GM12878 (cell line): ENCODE measurements around the gene SIRT2. TPM values are rescaled to one million over a fixed set of nuclear protein-coding genes. Genes with fewer than 3 reads are reported as not detected.

Source experiments
- ATAC-seq: fragments of 200-7000 bp; cut with Tn5 transposase; 3 replicates; pipeline ENCODE4 v1.9.1; 2020; ENCODE audit warnings: mild to moderate bottlenecking, moderate library complexity
- BruUV-seq: library from RNA; stranded (reverse); fragments of 400-500 nt; replicated peaks from 2 replicates; lab custom pipeline; 2021; lab: Mats Ljungman, UMichigan
- CTCF ChIA-PET: fragments of 300-600 bp; sonication (Branson Sonifier 250); formaldehyde crosslinking; extraction: SDS; loops from one replicate; lab custom pipeline; 2021; ENCODE audit warnings: inconsistent platforms; lab: Yijun Ruan, JAX
- POLR2A ChIA-PET: fragments of 350-600 bp; formaldehyde crosslinking; extraction: SDS; loops from one replicate; lab custom pipeline; 2021; ENCODE audit warnings: inconsistent platforms; lab: Charles Lee
- RAD21 ChIA-PET: fragments of 300-600 bp; sonication (Branson Sonifier 250); formaldehyde crosslinking; loops from one replicate; lab custom pipeline; 2023; ENCODE audit warnings: antibody characterized with exemption; ENCODE audit not compliant: unreplicated experiment; lab: Charles Lee
- SMC1A ChIA-PET: fragments of 300-600 bp; sonication (Branson Sonifier 250); formaldehyde crosslinking; loops from one replicate; lab custom pipeline; 2023; ENCODE audit not compliant: unreplicated experiment, uncharacterized antibody; lab: Charles Lee
- DNase-seq: peaks from one replicate; pipeline ENCODE4 v3.0.0-alpha.2; 2011; ENCODE audit warnings: low read depth, low spot score
- FAIRE-seq: peaks from 3 replicates; lab custom pipeline; 2011; peaks lifted over from hg19 to GRCh38; lab: Jason Lieb, UNC
- H2AFZ ChIP-seq: 2 replicates; pipeline ENCODE4 v1.6.0; 2011; ENCODE audit warnings: low read depth, low read length, control low read depth; ENCODE audit not compliant: control insufficient read depth
- H3K27ac ChIP-seq: 2 replicates; pipeline ENCODE4 v1.5.1; 2011; ENCODE audit warnings: control low read depth; ENCODE audit not compliant: control insufficient read depth, insufficient read depth
- H3K27me3 ChIP-seq, 2 experiments: replicated peaks in 1 of 2; 2 replicates each; pipeline versions ENCODE4 v1.6.0 to v1.6.1; 2011; ENCODE audit warnings: low read length in 1 of 2; ENCODE audit not compliant: control insufficient read depth in 2 of 2, insufficient read depth in 2 of 2
- H3K36me3 ChIP-seq, 2 experiments: 2 replicates each; pipeline ENCODE4 v1.5.1; 2011; ENCODE audit warnings: low read length in 1 of 2; ENCODE audit not compliant: control insufficient read depth in 2 of 2, insufficient read depth in 2 of 2
- H3K4me1 ChIP-seq: 2 replicates; pipeline ENCODE4 v1.6.1; 2011; ENCODE audit warnings: mild to moderate bottlenecking, low read length, moderate library complexity, mixed read lengths; ENCODE audit not compliant: control insufficient read depth, insufficient read depth
- H3K4me2 ChIP-seq: 2 replicates; pipeline ENCODE4 v1.6.0; 2011; ENCODE audit warnings: control low read depth; ENCODE audit not compliant: control insufficient read depth, insufficient read depth
- H3K4me3 ChIP-seq: fragments of 200-600 bp; sonication (generic); 2 replicates; pipeline ENCODE4 v1.5.1; 2016
- H3K79me2 ChIP-seq: 2 replicates; pipeline ENCODE4 v1.6.0; 2011; ENCODE audit warnings: low read length; ENCODE audit not compliant: control insufficient read depth, insufficient read depth
- H3K9ac ChIP-seq: 2 replicates; pipeline ENCODE4 v1.8.0; 2011; ENCODE audit warnings: low read length, control low read depth, mixed read lengths; ENCODE audit not compliant: control insufficient read depth, insufficient read depth
- H3K9me3 ChIP-seq: replicated peaks from 3 replicates; pipeline ENCODE4 v1.5.1; 2011; ENCODE audit warnings: mild to moderate bottlenecking, low read length; ENCODE audit not compliant: control insufficient read depth, insufficient read depth
- H4K20me1 ChIP-seq: 2 replicates; pipeline ENCODE4 v1.6.0; 2011; ENCODE audit not compliant: control insufficient read depth, insufficient read depth
- ATF7 ChIP-seq: fragments of 450-650 bp; IDR thresholded peaks from 2 replicates; pipeline ENCODE4 v1.6.1; 2016; ENCODE audit warnings: low read depth, mild to moderate bottlenecking
- CEBPZ ChIP-seq: fragments of 150-350 bp; IDR thresholded peaks from 2 replicates; pipeline ENCODE4 v1.6.1; 2016; ENCODE audit warnings: low read depth, low read length
- MEF2B ChIP-seq: fragments of 450-650 bp; IDR thresholded peaks from 2 replicates; pipeline ENCODE4 v1.6.1; 2018; ENCODE audit warnings: mild to moderate bottlenecking, moderate library complexity; ENCODE audit not compliant: partially characterized antibody, poor library complexity, severe bottlenecking
- NRF1 ChIP-seq: conservative IDR thresholded peaks from 2 replicates; pipeline ENCODE4 v1.6.1; 2011; ENCODE audit warnings: mild to moderate bottlenecking, low read depth, low read length, improper control_type of control experiment
- POLR2A ChIP-seq: IDR thresholded peaks from 2 replicates; pipeline ENCODE4 v1.6.1; 2011; ENCODE audit warnings: low read depth, mild to moderate bottlenecking, low read length
- RAD21 ChIP-seq: IDR thresholded peaks from 2 replicates; pipeline ENCODE4 v1.6.1; 2011; ENCODE audit warnings: mild to moderate bottlenecking, low read depth, low read length, moderate library complexity; ENCODE audit not compliant: insufficient read depth
- SREBF2 ChIP-seq: IDR thresholded peaks from 2 replicates; pipeline ENCODE4 v1.6.1; 2012; ENCODE audit warnings: mild to moderate bottlenecking, low read length
- TCF12 ChIP-seq: IDR thresholded peaks from 2 replicates; pipeline ENCODE4 v1.6.1; 2011; ENCODE audit warnings: low read depth, mild to moderate bottlenecking, low read length
- TCF7 ChIP-seq: IDR thresholded peaks from 2 replicates; pipeline ENCODE4 v1.6.1; 2014; ENCODE audit warnings: antibody characterized with exemption, borderline replicate concordance
- ZNF217 ChIP-seq: fragments of 450-650 bp; IDR thresholded peaks from 2 replicates; pipeline ENCODE4 v1.6.1; 2017; ENCODE audit warnings: antibody characterized with exemption, mild to moderate bottlenecking
- ZNF24 ChIP-seq: fragments of 450-650 bp; IDR thresholded peaks from 2 replicates; pipeline ENCODE4 v1.6.1; 2017; ENCODE audit warnings: antibody characterized with exemption, mild to moderate bottlenecking
- WGBS: methylation state at CpG from one replicate; pipeline ENCODE4 v1.1.6; 2016; ENCODE audit warnings: low lambda C conversion rate; ENCODE audit not compliant: insufficient replicate concordance, insufficient coverage; ENCODE audit errors: missing lambda C conversion rate; 5-methylcytosine and 5-hydroxymethylcytosine counted together
- in situ Hi-C: fragments of 300-500 bp; cut with MboI; formaldehyde crosslinking; loops from 9 replicates; pipeline ENCODE4 v1.14.3; 2018; ENCODE audit warnings: mixed read lengths
- intact Hi-C: fragments of 100-400 bp; cut with micrococcal nuclease; formaldehyde crosslinking; loops from one replicate; pipeline ENCODE4 v1.14.2; 2022; ENCODE audit not compliant: unreplicated experiment
- polyA plus RNA-seq, 11 experiments: library from polyadenylated mRNA; depleted of rRNA in 4 of 11; unstranded in 6 of 11; stranded (reverse) in 5 of 11; fragments of >200 nt; fragmentation: Nextera tagmentation in 4 of 11; fragmentation: Illumina TruSeq in 1 of 11; extraction: Ambion mirVana in 4 of 11; extraction: Trizol in 1 of 11; gene quantifications; 1 replicate in 1 of 11; 2 replicates in 10 of 11; pipeline versions ENCODE4 v1.2.1 to v1.2.3, GENCODE V29; 2011 to 2016; ENCODE audit warnings: inconsistent platforms in 2 of 11, missing spikeins in 2 of 11, low read depth in 1 of 11
- total RNA-seq, 4 experiments: library from RNA; depleted of rRNA in 3 of 4; stranded (reverse); fragments of >200 nt in 3 of 4; fragmentation: Illumina TruSeq in 1 of 4; extraction: Trizol in 1 of 4; gene quantifications; 2 replicates each; pipeline versions ENCODE4 v1.2.1 to v1.2.3, GENCODE V29; 2013 to 2021

Gene SIRT2
- total and polyA plus RNA-seq, 10 of the 15 experiments (the other 5 are each of a cell fraction or from before 2014, with no cell fraction given), result 1.4 to 38.7 (median 24.1) TPM

DNA sequence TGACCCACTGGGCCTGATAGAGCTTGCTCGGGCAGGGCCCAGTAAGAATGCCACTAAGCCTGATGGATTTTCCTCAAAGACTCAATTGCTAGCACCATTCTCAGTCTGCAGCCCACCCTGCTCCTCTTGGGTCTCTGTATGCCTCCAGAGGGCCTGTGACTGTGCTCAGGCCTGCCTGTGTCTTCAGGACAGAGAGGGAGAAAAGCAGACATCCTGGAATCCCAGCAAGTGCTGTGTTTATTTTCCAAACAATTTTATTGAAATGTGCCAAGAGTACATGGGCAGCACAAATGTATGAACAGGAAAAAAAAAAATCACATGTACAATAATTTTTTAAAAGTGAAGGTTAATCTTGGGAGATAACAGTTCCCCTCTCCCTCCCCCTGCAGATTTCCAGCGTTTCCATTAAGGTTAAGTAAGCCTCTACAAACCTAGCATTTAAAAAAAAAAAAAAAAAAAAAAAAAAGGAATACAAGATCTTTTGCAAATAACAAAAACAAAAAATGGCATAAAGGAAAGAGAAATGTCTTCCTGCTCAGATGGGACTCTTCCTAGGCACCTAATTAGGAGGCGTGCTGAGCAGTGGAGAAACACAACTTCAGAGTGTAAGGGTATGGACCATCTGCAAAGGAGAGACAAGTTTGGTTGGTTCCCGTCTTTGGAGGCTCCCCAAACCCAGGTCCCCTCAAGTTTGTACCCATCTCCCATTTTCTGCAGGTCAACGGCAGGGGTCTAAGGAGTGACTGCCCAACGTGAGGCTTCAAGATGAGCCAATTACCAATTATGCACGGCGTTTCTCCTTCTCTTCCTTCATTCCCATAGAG lies 63.0 kb downstream of the SIRT2 start:
- no peaks in the 10 kb centered on the region for H3K27me3 ChIP-seq
- no peaks in the 10 kb centered on the region for H3K9me3 ChIP-seq
- no peaks in the 10 kb centered on the region; the same call in 1 of the 2 replicates for H4K20me1 ChIP-seq
- no peak overlapping the region for H2AFZ ChIP-seq
- BruUV-seq, result no TSS peak
- WGBS, result 96% methylated on average over 8 of the region's 8 CpGs
- ChIA-PET SMC1A (interaction anchor here (0.6 kb wide), 1 partner anchor 51 kb away, joined by 3 read pairs; no protein-coding TSS in a partner anchor), RAD21 (no interaction called here), CTCF (interaction anchor here (1.7 kb wide), 1 partner anchor 51 kb away, joined by 4 read pairs; no protein-coding TSS in a partner anchor), POLR2A (interaction anchor here (6.1 kb wide), 1 partner anchor 11 kb away, joined by 43 read pairs; no protein-coding TSS in a partner anchor)
- intact Hi-C loops, result loop anchor here (10.0 kb wide), 2 partner anchors 48 to 292 kb away; no protein-coding TSS in a partner anchor
- H3K27ac ChIP-seq, result no peak overlapping the region
- DNase-seq (no peak), FAIRE-seq (no peak), ATAC-seq (no peak)
- no peak overlapping the region for H3K9ac ChIP-seq
- H3K4me3 ChIP-seq, result no peak overlapping the region
- peaks cover 3% of the 10 kb centered on the region for H3K79me2 ChIP-seq
- H3K36me3 ChIP-seq, result peaks cover 42 to 43% of the 10 kb centered on the region in 2 experiments
- no peaks in the 10 kb centered on the region; the same call in 1 of the 2 replicates for H3K4me1 ChIP-seq
- TF ChIP-seq ZNF24, result no peak
- TF ChIP-seq POLR2A, result 0 out of 2 replicates have a peak, but pooled peaks have one; percentile 27
- TF ChIP-seq, all 136 proteins: peak for 1
- H3K4me2 ChIP-seq, result no peak overlapping the region
- in situ Hi-C loops, result no loop called here

DNA sequence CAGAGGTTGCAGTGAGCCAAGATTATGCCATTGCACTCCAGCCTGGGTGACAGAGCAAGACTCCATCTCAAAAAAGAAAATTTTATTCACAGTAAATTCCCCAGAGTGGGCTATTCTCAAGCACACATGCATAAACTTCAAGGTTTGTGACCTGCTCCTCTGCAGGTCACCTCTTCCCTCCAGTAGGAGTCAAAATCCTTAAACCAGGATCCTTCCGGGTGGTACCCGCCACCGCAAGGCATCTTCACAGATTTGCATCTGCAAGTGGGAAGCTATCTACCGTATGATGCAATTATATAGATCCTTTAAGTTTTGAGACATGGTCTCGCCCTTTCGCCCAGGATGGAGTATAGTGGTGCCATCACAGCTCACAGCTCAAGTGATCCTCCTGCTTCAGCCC lies 64.8 kb downstream of the SIRT2 start:
- intact Hi-C loops (loop anchor here (10.0 kb wide), 2 partner anchors 50 to 290 kb away; no protein-coding TSS in a partner anchor), in situ Hi-C loops (no loop called here)
- RAD21 ChIA-PET, result no interaction called here
- no peak overlapping the region for H2AFZ ChIP-seq
- FAIRE-seq, result no peak
- ATAC-seq, result no peak
- H3K4me3 ChIP-seq, result no peak overlapping the region
- SMC1A ChIA-PET, result no interaction called here
- H3K9me3 ChIP-seq, result no peaks in the 10 kb centered on the region
- no peaks in the 10 kb centered on the region; the same call in 1 of the 2 replicates for H3K4me1 ChIP-seq
- peaks cover 11% of the 10 kb centered on the region for H3K79me2 ChIP-seq
- CTCF ChIA-PET, result interaction anchor here (0.6 to 1.7 kb wide), 4 partner anchors 14 to 219 kb away, joined by 4 to 5 read pairs (median 4); no protein-coding TSS in a partner anchor
- H3K27ac ChIP-seq, result no peak overlapping the region
- no peak for DNase-seq
- no peak overlapping the region for H3K4me2 ChIP-seq
- H3K9ac ChIP-seq, result no peak overlapping the region
- no peaks in the 10 kb centered on the region; the same call in 1 of the 2 replicates for H4K20me1 ChIP-seq
- BruUV-seq, result no TSS peak
- no peaks in the 10 kb centered on the region for H3K27me3 ChIP-seq
- peaks cover 26 to 32% of the 10 kb centered on the region in 2 experiments for H3K36me3 ChIP-seq
- 95% methylated on average over 6 of the region's 6 CpGs for WGBS
- POLR2A ChIA-PET, result interaction anchor here (6.1 kb wide), 1 partner anchor 13 kb away, joined by 43 read pairs; no protein-coding TSS in a partner anchor
- no peak for TF ChIP-seq CEBPZ
- no peak for TF ChIP-seq NRF1
- TF ChIP-seq ATF7, result no peak
- TF ChIP-seq ZNF217, result no peak
- no peak for TF ChIP-seq TCF7
- no peak for TF ChIP-seq SREBF2
- TF ChIP-seq TCF12, result no peak
- no peak for TF ChIP-seq RAD21
- no peak for TF ChIP-seq MEF2B
